Hypothalamus (tissue), 51 donors: ENCODE results near the gene LGALS3.

ENCODE experiments used
- DNase-seq, 51 donors: peaks; one replicate each; lab custom pipeline; 2025; lab: John Stamatoyannopoulos, UW

Gene LGALS3

GRCh38 chr14:55128386-55129085, 516 bp upstream of the LGALS3 start:
- DNase-seq: no peak

GRCh38 chr14:55129428-55130195, 560 bp downstream of the LGALS3 start:
- peak in 17 of 51 donors; percentile 7 to 30 (median 19) for DNase-seq

DNA sequence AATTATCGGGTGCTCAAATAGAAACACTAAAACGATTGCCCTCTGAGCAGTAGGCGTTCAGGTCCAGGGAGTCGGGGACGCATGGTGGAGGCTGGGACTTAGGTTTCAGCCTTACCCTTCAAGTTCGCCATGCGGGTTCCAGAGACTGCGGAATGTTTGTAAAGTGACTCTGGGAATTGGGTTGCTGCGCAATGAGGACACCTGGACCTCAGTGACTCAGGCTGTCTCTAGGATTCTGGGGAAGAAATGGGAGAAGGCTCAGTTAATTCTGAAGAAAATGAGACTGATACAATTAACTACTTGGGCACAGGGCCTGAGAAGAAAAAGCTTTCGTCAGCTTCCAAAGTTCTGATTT, 1.1 kb downstream of the LGALS3 start:
- DNase-seq: no peak

- no peak for DNase-seq
Observed at GRCh38 chr14:55131370-55132137, 2.5 kb downstream of the LGALS3 start.

GRCh38 chr14:55133416-55133815, 4.4 kb downstream of the LGALS3 start:
- no peak for DNase-seq

DNA sequence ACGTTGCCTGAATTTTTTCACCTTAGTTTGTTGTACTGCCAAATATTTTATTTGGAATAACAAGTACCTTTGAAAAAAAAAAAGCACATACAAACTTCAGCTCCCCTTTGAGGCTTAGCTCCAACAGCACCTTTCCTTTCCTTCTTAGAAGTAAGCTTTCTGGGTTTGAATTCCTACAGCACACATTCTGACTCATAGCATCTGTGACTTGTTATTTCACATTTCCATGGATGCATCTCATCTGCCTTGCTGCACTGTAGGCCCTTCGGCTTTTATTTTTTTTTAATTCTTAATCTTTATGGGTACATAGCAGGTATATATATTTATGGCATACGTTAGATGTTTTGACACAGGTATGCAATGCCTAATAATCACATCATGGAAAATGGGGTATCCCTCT, 7.2 kb downstream of the LGALS3 start:
- no peak for DNase-seq

DNA sequence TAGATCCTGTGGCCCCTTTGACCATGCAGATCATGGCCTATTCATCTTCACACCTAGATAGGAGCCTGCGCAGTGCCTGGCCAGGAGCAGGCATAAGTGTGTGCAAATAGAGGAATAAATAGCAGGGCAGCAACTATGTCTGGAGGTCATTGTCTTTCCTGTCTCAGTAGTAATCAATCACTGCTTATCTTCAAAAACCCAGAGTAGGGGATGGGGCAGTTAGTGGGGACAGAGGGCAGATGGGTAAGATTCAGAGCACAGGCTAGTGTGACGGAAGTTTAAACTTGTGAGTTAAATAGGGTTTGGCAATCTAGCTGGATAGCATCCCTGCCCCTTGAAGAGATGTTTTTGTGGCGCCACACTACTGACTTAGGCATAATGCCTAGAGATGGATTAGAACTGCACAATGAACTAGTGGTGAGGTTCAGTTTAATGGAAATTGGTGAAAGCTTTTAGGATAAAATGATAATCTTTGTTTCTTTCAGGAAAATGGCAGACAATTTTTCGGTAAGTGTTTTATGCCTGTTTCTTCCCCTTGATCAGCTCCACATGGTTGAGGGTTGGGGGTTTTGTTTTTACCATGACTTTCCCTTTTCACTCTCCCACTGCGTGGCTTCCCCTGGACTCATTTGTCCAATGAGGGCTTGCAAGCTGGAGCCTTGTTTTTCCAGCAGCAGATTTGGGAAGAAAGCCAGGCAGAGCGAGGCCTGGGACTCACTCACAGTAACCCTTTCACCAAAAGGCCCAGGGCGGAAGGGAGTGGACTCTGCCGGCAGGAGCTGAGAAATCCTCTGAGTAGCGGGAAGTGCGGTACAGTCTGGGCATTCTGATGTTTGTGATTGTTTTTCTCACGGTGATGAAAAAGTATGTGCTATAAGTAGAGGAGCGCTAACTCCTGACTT, 8.1 kb downstream of the LGALS3 start:
- peak in 43 of 51 donors; percentile 9 to 78 (median 56) for DNase-seq

DNA sequence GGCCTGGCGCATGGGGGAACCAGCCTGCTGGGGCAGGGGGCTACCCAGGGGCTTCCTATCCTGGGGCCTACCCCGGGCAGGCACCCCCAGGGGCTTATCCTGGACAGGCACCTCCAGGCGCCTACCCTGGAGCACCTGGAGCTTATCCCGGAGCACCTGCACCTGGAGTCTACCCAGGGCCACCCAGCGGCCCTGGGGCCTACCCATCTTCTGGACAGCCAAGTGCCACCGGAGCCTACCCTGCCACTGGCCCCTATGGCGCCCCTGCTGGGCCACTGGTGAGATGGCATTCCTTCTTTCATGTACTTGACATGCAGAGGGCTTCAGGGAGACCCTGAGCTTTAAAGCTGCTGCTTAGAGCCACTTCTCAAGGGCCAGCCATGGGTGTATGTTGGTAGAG, 9.0 kb downstream of the LGALS3 start:
- DNase-seq: no peak

- DNase-seq: no peak
Observed at GRCh38 chr14:55139141-55139540, 10.1 kb downstream of the LGALS3 start.

GRCh38 chr14:55139696-55140509, 10.9 kb downstream of the LGALS3 start:
- no peak for DNase-seq

GRCh38 chr14:55141825-55142224, 12.8 kb downstream of the LGALS3 start:
- no peak for DNase-seq

- no peak for DNase-seq
Observed at GRCh38 chr14:55142466-55142865, 13.4 kb downstream of the LGALS3 start.

DNA sequence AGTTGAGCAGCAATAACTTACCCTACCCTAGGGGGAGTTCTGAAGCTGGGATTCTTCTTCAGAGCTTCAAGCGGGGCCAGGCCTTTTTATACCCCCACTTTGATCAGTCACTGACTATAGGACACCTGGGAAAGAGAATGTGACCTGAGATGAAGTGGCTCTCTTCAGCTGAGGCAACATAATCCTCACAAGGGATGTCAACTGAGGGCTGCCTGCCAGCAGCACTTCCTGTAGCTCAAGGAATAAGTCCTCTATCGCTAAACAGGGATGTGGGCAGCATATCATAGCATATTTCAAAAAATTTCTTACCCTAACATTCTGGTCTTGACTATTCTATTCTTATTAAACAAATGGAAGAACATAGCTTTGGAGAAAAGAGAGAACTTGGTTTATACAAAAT, 17.4 kb downstream of the LGALS3 start:
- no peak for DNase-seq

DNA sequence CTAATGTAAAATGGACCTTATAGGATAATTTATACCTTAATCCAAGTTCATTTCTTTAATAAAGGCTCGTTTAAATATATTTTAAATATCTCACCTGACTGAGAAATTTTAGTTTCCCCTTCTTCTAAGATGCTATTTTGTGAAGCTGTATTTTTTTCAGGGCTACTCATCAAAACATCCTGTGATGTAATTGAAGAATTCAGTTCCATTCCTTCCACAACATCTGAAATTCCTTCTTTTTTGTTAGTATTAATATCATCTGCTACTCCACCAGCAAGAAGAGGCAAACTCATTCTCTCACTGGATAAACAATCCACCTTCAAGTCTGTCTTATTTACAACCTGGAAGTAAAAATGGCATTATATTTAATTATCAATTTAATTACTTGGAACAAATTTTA, 22.5 kb downstream of the LGALS3 start:
- DNase-seq: no peak

- no peak for DNase-seq
Observed at GRCh38 chr14:55152052-55152753, 23.2 kb downstream of the LGALS3 start.

GRCh38 chr14:55153951-55154350, 24.9 kb downstream of the LGALS3 start:
- DNase-seq: no peak

DNA sequence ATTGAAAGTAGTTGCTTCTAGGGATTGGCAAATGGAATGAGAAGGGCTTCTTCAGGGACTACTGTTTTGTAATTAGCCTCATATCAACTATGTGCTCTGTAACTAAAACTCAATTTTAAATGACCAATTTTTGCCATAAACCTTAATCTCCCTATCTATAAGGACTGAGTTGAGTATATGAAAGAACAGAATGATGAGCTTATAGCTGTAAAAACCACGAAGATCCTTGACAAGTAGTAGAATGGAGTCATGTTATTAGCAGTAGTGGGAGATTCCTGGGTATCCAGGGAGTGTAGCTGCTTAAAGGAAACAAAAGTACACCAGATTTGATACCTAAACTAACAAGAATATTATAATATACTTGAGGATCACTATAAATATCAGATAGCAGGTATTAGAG, 28.0 kb downstream of the LGALS3 start:
- no peak for DNase-seq

- no peak for DNase-seq
Observed at GRCh38 chr14:55158412-55158811, 29.4 kb downstream of the LGALS3 start.

DNA sequence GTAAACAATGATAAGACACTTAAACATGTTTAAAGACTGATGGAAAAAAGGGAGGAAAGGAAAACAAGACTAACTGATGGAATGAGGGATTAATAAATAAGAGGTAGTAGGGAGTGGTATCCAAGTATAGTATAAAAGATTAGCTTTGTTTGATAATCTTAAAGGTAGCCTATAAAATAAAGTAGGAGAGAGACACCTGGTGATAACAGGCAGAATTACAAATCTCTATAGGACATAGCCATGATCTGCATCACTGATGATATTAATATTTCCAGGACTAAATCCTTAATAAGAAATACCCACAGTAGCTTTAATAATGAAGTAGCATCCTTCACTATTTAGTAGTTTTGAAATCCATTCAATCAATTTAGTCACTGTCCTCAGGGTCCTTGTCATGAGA, 31.9 kb downstream of the LGALS3 start:
- no peak for DNase-seq
